Panc1 (cell line): ENCODE data around the gene PAPPA. TPM values are rescaled to one million over a fixed set of nuclear protein-coding genes. Genes with fewer than 3 reads are reported as not detected.

Experiments used
- ATAC-seq: fragments of 200-7000 bp; cut with Tn5 transposase; 2 replicates; pipeline ENCODE4 v1.9.1; 2020; ENCODE audit warnings: mild to moderate bottlenecking, moderate library complexity
- BruUV-seq: library from RNA; stranded (reverse); fragments of 400-500 nt; replicated peaks from 2 replicates; lab custom pipeline; 2021; lab: Mats Ljungman, UMichigan
- CTCF ChIA-PET: fragments of 300-600 bp; sonication (Branson Sonifier 250); formaldehyde crosslinking; loops from one replicate; lab custom pipeline; 2022; ENCODE audit warnings: antibody characterized with exemption; lab: Charles Lee
- POLR2A ChIA-PET: fragments of 300-600 bp; sonication (Branson Sonifier 250); formaldehyde crosslinking; loops from one replicate; lab custom pipeline; 2022; ENCODE audit warnings: antibody characterized with exemption; lab: Charles Lee
- DNase-seq: peaks from one replicate; pipeline ENCODE4 v3.0.0-alpha.2; 2010; ENCODE audit warnings: low read depth, low spot score
- H3K27ac ChIP-seq: 2 replicates; pipeline ENCODE4 v1.5.1; 2011; ENCODE audit warnings: mild to moderate bottlenecking, low read length, inconsistent platforms
- H3K27me3 ChIP-seq: fragments of 200-500 bp; sonication (Bioruptor generic); 2 replicates; pipeline ENCODE4 v1.6.0; 2014; ENCODE audit warnings: low read length, inconsistent platforms; ENCODE audit not compliant: control insufficient read depth, insufficient read depth
- H3K36me3 ChIP-seq: fragments of 200-500 bp; sonication (Bioruptor generic); 2 replicates; pipeline ENCODE4 v1.5.1; 2014; ENCODE audit warnings: inconsistent platforms, mild to moderate bottlenecking, low read length, moderate library complexity; ENCODE audit not compliant: control insufficient read depth, insufficient read depth
- H3K4me1 ChIP-seq: 2 replicates; pipeline ENCODE4 v1.5.1; 2011; ENCODE audit warnings: inconsistent platforms, mild to moderate bottlenecking, low read length, moderate library complexity; ENCODE audit not compliant: control insufficient read depth, insufficient read depth
- H3K4me3 ChIP-seq, 2 experiments: 2 replicates each; pipeline ENCODE4 v1.5.1; 2011 to 2012; ENCODE audit warnings: low read depth in 2 of 2, low read length in 2 of 2, mild to moderate bottlenecking in 2 of 2, inconsistent platforms in 1 of 2, moderate library complexity in 1 of 2
- H3K9me3 ChIP-seq: fragments of 200-500 bp; sonication (Bioruptor generic); 2 replicates; pipeline ENCODE4 v1.5.1; 2014; ENCODE audit warnings: low read depth, mild to moderate bottlenecking, inconsistent platforms, low read length, moderate library complexity; ENCODE audit not compliant: control insufficient read depth, insufficient read depth
- POLR2AphosphoS5 ChIP-seq: IDR thresholded peaks from 2 replicates; pipeline ENCODE4 v1.6.1; 2012; ENCODE audit warnings: mild to moderate bottlenecking, low read depth, low read length, moderate library complexity
- REST ChIP-seq, 2 experiments: IDR thresholded peaks; 2 replicates each; pipeline ENCODE4 v1.6.1; 2011 to 2012; ENCODE audit warnings: low read depth in 2 of 2, control low read depth in 1 of 2, low read length in 1 of 2, mild to moderate bottlenecking in 1 of 2, moderate library complexity in 1 of 2; ENCODE audit not compliant: insufficient read depth in 1 of 2
- SIN3A ChIP-seq: IDR thresholded peaks from 2 replicates; pipeline ENCODE4 v1.6.1; 2012; ENCODE audit warnings: low read depth, mild to moderate bottlenecking, low read length, moderate library complexity, borderline replicate concordance; ENCODE audit not compliant: insufficient read depth
- TCF7L2 ChIP-seq: IDR thresholded peaks from 2 replicates; pipeline ENCODE4 v1.6.1; 2011; ENCODE audit warnings: mild to moderate bottlenecking, low read depth, low read length, inconsistent platforms
- in situ Hi-C: cut with HindIII; loops from 2 replicates; pipeline ENCODE4 v1.10.0; 2016; ENCODE audit warnings: low sequenced_read_pairs, low pct_unique_long_range_greater_than_20kb
- intact Hi-C: fragments of 100-400 bp; cut with micrococcal nuclease; formaldehyde crosslinking; loops from one replicate; pipeline ENCODE4 v1.10.0; 2022; ENCODE audit not compliant: unreplicated experiment
- total RNA-seq: library from RNA; stranded (reverse); gene quantifications from one replicate; pipeline ENCODE4 v1.2.1, GENCODE V29; 2021; ENCODE audit not compliant: unreplicated experiment
- TF ChIP-seq, protein P1 (sequence below): fragments of 450-650 bp; IDR thresholded peaks from 2 replicates; pipeline ENCODE4 v1.5.1; 2017; ENCODE audit warnings: mild to moderate bottlenecking

Gene PAPPA
- total RNA-seq, 1 experiment from 2014 or later = 1.2 TPM

DNA sequence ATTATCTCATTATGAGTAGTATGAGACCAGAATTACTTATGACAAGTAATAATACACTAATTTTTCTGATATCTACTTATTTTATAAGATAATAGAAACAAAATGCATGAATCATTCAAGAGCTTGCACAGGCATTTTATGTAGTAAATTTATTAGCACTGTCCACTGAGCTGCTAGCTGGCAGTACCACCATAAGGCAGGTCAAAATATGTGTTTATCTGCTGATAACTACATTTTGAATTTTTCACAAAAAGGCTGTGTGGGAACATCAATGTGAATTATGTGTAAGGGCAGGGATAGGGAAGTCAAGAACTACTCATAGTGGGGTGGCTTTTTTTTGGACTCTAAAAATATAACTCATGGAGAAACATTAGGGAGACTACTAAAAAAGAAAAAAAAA is 249.6 kb downstream of the PAPPA start:
- no peak overlapping the region for H3K27ac ChIP-seq
- intact Hi-C loops = no loop called here

DNA sequence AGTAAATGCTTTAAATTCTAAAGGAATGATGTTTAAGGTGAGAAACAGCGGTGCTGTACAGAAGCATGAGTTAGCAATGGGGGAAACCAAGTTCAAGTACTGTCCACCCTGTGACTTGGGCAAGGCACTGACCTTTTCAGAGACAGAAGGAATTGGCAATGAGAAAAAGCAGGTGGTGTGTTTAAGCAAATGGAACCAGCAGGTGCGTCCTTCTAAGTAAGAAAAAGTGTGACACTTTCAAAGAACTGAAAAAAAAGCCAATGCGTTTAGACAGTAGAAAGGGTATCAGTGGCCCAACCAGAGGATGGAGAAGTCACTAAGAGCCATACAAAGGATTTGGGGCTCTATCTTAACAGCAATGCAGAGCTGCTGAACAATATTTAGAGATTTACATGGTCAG is 250.6 kb downstream of the PAPPA start:
- intact Hi-C loops = no loop called here
- ATAC-seq (no peak), DNase-seq (no peak)
- Histone ChIP-seq H3K36me3 (no peaks in the 10 kb centered on the region), H3K4me1 (no peaks in the 10 kb centered on the region), H3K4me3 (no peak overlapping the region), H3K9me3 (no peaks in the 10 kb centered on the region), H3K27ac (no peak overlapping the region), H3K27me3 (no peaks in the 10 kb centered on the region)
- POLR2A ChIA-PET = no interaction called here
- CTCF ChIA-PET = no interaction called here
- TF ChIP-seq REST (IDR thresholded peaks at IDR 0.05; ENCODE audit: insufficient read depth in 1 of 2, low read depth in 2 of 2, low read length in 1 of 2) (no peak), TCF7L2 (no peak), POLR2AphosphoS5 (no peak), SIN3A (no peak)
- TF ChIP-seq, protein P1, sequence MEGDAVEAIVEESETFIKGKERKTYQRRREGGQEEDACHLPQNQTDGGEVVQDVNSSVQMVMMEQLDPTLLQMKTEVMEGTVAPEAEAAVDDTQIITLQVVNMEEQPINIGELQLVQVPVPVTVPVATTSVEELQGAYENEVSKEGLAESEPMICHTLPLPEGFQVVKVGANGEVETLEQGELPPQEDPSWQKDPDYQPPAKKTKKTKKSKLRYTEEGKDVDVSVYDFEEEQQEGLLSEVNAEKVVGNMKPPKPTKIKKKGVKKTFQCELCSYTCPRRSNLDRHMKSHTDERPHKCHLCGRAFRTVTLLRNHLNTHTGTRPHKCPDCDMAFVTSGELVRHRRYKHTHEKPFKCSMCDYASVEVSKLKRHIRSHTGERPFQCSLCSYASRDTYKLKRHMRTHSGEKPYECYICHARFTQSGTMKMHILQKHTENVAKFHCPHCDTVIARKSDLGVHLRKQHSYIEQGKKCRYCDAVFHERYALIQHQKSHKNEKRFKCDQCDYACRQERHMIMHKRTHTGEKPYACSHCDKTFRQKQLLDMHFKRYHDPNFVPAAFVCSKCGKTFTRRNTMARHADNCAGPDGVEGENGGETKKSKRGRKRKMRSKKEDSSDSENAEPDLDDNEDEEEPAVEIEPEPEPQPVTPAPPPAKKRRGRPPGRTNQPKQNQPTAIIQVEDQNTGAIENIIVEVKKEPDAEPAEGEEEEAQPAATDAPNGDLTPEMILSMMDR = no peak
- no TSS peak for BruUV-seq
- in situ Hi-C loops = no loop called here

More for the DNA sequence above, 249.6 kb downstream of the PAPPA start:
- no peak for TF ChIP-seq REST (IDR thresholded peaks at IDR 0.05; ENCODE audit: insufficient read depth in 1 of 2, low read depth in 2 of 2, low read length in 1 of 2)
- no peak for TF ChIP-seq TCF7L2
- TF ChIP-seq, protein P1 = no peak
- TF ChIP-seq POLR2AphosphoS5 = no peak
- no peak for TF ChIP-seq SIN3A
- ATAC-seq (no peak), DNase-seq (no peak)
- POLR2A ChIA-PET = no interaction called here
- BruUV-seq = no TSS peak
- Histone ChIP-seq H3K9me3 (no peaks in the 10 kb centered on the region), H3K4me3 (no peak overlapping the region), H3K36me3 (no peaks in the 10 kb centered on the region), H3K27me3 (no peaks in the 10 kb centered on the region), H3K4me1 (no peaks in the 10 kb centered on the region)
- in situ Hi-C loops = no loop called here
- CTCF ChIA-PET = interaction anchor here (0.6 kb wide), 1 partner anchor 250 kb away, joined by 5 read pairs; no protein-coding TSS in a partner anchor
